ENCODE data around the gene ZNF177. TPM values are rescaled to one million over a fixed set of nuclear protein-coding genes. Genes with fewer than 3 reads are reported as not detected.

The ZNF177 gene
- 0.92 TPM for total RNA-seq (2013)
- polyA plus RNA-seq (under 1 TPM in 2 of 3 donors, not detected in 1; 0.22 to 0.51 TPM), polyA minus RNA-seq (0.55 TPM in 1 of 2 replicates, not detected in the other), total RNA-seq (0 reads per million in 11 experiments)

DNA sequence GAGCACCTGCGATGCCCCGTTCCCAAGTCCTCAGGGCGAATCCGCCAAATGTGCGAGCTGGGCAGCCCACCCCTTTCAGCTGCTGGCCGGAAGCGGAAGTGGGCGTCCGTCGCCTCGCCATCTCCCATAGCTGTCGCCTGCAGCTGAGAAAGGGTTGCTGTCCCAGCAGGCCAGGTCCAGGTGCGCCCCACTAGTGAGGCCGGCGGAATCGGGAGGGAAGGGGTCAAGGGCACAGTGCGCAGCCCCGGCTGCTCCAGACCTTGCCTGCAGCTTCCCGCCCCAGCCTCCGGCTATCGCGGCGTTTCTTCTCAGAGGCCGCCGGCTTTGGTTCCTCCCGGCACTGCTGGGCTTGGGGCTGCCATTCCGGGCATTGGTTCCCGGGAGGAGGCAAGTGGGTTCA is at the start of gene ZNF177:
ZNF177 (plus strand) TSS at position 109 of the 400 bp plus-strand sequence. CDS start 15,299 bp downstream, outside the sequence.
- H3K9me3 Mint-ChIP-seq, result peaks cover 38 to 89% (median 82%) of the 10 kb centered on the region in 7 donors
- H3K27ac Mint-ChIP-seq, result no peak within 1 kb of the TSS
- TF ChIP-seq, protein P1, sequence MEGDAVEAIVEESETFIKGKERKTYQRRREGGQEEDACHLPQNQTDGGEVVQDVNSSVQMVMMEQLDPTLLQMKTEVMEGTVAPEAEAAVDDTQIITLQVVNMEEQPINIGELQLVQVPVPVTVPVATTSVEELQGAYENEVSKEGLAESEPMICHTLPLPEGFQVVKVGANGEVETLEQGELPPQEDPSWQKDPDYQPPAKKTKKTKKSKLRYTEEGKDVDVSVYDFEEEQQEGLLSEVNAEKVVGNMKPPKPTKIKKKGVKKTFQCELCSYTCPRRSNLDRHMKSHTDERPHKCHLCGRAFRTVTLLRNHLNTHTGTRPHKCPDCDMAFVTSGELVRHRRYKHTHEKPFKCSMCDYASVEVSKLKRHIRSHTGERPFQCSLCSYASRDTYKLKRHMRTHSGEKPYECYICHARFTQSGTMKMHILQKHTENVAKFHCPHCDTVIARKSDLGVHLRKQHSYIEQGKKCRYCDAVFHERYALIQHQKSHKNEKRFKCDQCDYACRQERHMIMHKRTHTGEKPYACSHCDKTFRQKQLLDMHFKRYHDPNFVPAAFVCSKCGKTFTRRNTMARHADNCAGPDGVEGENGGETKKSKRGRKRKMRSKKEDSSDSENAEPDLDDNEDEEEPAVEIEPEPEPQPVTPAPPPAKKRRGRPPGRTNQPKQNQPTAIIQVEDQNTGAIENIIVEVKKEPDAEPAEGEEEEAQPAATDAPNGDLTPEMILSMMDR (IDR thresholded peaks at IDR 0.05), result no peak
- H3K4me1 Mint-ChIP-seq, result peaks cover 9% of the 10 kb centered on the region
- H2AFZ ChIP-seq (ENCODE audit: insufficient read depth, low read depth, low read length, poor library complexity, severe bottlenecking), result no peak within 1 kb of the TSS
- H3K4me3 ChIP-seq (replicated peaks in 1 of 3; ENCODE audit: low read depth in 2 of 3, low read length in 3 of 3), result peak within 1 kb of the TSS; percentile 13 to 64 (median 14)
- peak within 1 kb of the TSS; percentile 62 for H3K4me2 ChIP-seq (replicated peaks; ENCODE audit: extremely low read depth, low read length, poor library complexity, severe bottlenecking)
- peaks cover 0 to 3% of the 10 kb centered on the region in 2 donors for H3K36me3 Mint-ChIP-seq
- peaks cover 5 to 10% of the 10 kb centered on the region in 2 donors for H3K4me1 ChIP-seq (ENCODE audit: control insufficient read depth in 1 of 2, insufficient read depth in 2 of 2, low read length in 2 of 2)
- H3K27me3 ChIP-seq (ENCODE audit: control insufficient read depth in 2 of 2, insufficient read depth in 2 of 2, low read length in 2 of 2), result peaks cover 2 to 11% of the 10 kb centered on the region in 2 donors
- H3K4me3 Mint-ChIP-seq, result peak within 1 kb of the TSS; percentile 39 to 71
- H3K27ac ChIP-seq (ENCODE audit: low read depth in 1 of 2, low read length in 2 of 2), result no peak within 1 kb of the TSS
- no peaks in the 10 kb centered on the region for H3K36me3 ChIP-seq (replicated peaks in 1 of 2; ENCODE audit: control insufficient read depth in 1 of 2, insufficient read depth in 2 of 2, low read length in 2 of 2)
- H3K79me2 ChIP-seq (ENCODE audit: insufficient read depth, low read length), result no peaks in the 10 kb centered on the region
- peaks cover 67 to 71% of the 10 kb centered on the region in 2 donors for H3K9me3 ChIP-seq (replicated peaks in 1 of 2; ENCODE audit: control insufficient read depth in 1 of 2, insufficient read depth in 1 of 2, low read length in 2 of 2)
- 3% methylated on average over 26 of the region's 28 CpGs for WGBS (ENCODE audit: insufficient coverage)
- no peak within 1 kb of the TSS for H3K9ac ChIP-seq (ENCODE audit: insufficient read depth, low read length, poor library complexity, severe bottlenecking)
- H3K27me3 Mint-ChIP-seq (ENCODE audit: low read depth in 3 of 3), result peaks cover 4 to 10% (median 7%) of the 10 kb centered on the region in 3 donors
- no peaks in the 10 kb centered on the region for H4K20me1 ChIP-seq (ENCODE audit: insufficient read depth, low read length)
- DNase-seq, result no peak
- intact Hi-C loops (cut with micrococcal nuclease), result no loop called here

DNA sequence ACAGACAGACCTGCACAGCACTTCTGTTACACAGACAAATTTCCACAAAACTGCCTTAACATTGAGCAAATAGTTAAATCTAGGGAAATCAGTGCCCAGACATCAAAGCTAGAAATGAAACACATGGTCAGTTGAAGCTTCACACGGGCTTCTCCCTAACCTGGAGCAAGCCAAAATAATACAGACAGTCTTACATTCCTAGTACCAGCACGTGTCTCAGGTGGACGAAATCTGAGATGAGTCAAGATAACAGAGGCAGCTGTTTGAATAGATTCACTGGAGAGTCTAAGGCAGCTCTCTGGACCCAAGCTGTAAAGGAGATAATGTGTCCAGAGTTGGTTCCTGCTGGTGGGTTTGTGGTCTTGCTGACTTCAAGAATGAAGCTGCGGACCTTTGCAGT is 49.1 kb upstream of the ZNF177 start:
- peaks cover 30 to 71% (median 65%) of the 10 kb centered on the region in 7 donors for H3K9me3 Mint-ChIP-seq
- peaks cover 5 to 10% of the 10 kb centered on the region in 2 donors for H3K4me1 ChIP-seq (ENCODE audit: control insufficient read depth in 1 of 2, insufficient read depth in 2 of 2, low read length in 2 of 2)
- no peak overlapping the region for H3K4me3 Mint-ChIP-seq
- H3K9ac ChIP-seq (ENCODE audit: insufficient read depth, low read length, poor library complexity, severe bottlenecking), result no peak overlapping the region
- no peaks in the 10 kb centered on the region for H3K79me2 ChIP-seq (ENCODE audit: insufficient read depth, low read length)
- intact Hi-C loops (cut with micrococcal nuclease), result loop anchor here (5.0 to 10.0 kb wide), 4 partner anchors 271 to 481 kb away; partner anchors contain the start of gene ZNF121 (in 1 of the 2)
- H3K4me3 ChIP-seq (replicated peaks in 1 of 3; ENCODE audit: low read depth in 2 of 3, low read length in 3 of 3), result no peak overlapping the region
- peaks cover 0 to 30% of the 10 kb centered on the region in 2 donors for H3K36me3 Mint-ChIP-seq
- DNase-seq, result no peak
- 100% methylated on average over 1 of the region's 4 CpGs for WGBS (ENCODE audit: insufficient coverage)
- H3K4me2 ChIP-seq (replicated peaks; ENCODE audit: extremely low read depth, low read length, poor library complexity, severe bottlenecking), result no peak overlapping the region
- H3K9me3 ChIP-seq (replicated peaks in 1 of 2; ENCODE audit: control insufficient read depth in 1 of 2, insufficient read depth in 1 of 2, low read length in 2 of 2), result peaks cover 54 to 55% of the 10 kb centered on the region in 2 donors
- TF ChIP-seq, protein P1 (IDR thresholded peaks at IDR 0.05), result no peak
- no peaks in the 10 kb centered on the region for H3K36me3 ChIP-seq (replicated peaks in 1 of 2; ENCODE audit: control insufficient read depth in 1 of 2, insufficient read depth in 2 of 2, low read length in 2 of 2)
- no peaks in the 10 kb centered on the region for H3K27me3 ChIP-seq (ENCODE audit: control insufficient read depth in 2 of 2, insufficient read depth in 2 of 2, low read length in 2 of 2)
- H2AFZ ChIP-seq (ENCODE audit: insufficient read depth, low read depth, low read length, poor library complexity, severe bottlenecking), result no peak overlapping the region
- no peak overlapping the region for H3K27ac ChIP-seq (ENCODE audit: low read depth in 1 of 2, low read length in 2 of 2)
- peaks cover 12% of the 10 kb centered on the region for H3K4me1 Mint-ChIP-seq
- H3K27me3 Mint-ChIP-seq (ENCODE audit: low read depth in 3 of 3), result peaks cover 0 to 2% (median 2%) of the 10 kb centered on the region in 3 donors
- no peaks in the 10 kb centered on the region for H4K20me1 ChIP-seq (ENCODE audit: insufficient read depth, low read length)
- no peak overlapping the region for H3K27ac Mint-ChIP-seq
